ENCODE results near the gene CDC42. TPM values are rescaled to one million over a fixed set of nuclear protein-coding genes. Genes with fewer than 3 reads are reported as not detected.

Gene CDC42
- total RNA-seq, 1 experiment from 2014 or later, result 171 TPM

- no peak for TF ChIP-seq ZNF425 (CRISPR knock-in tag; conservative IDR thresholded peaks at IDR 0.05)
- no peak for TF ChIP-seq PRRX2 (CRISPR knock-in tag; IDR thresholded peaks at IDR 0.05)
- no peak for TF ChIP-seq KAT7 (CRISPR knock-in tag; IDR thresholded peaks at IDR 0.05; ENCODE audit: borderline replicate concordance)
- TF ChIP-seq SMAD4 (CRISPR knock-in tag; IDR thresholded peaks at IDR 0.05), result no peak
- no peak for TF ChIP-seq GABPB1 (CRISPR knock-in tag; IDR thresholded peaks at IDR 0.05)
- no peak for TF ChIP-seq ZNF396 (CRISPR knock-in tag; IDR thresholded peaks at IDR 0.05; ENCODE audit: borderline replicate concordance)
- no peak for TF ChIP-seq CREB1 (CRISPR knock-in tag; IDR thresholded peaks at IDR 0.05)
Measured at GRCh38 chr1:22018583-22019559, 33.6 kb upstream of the CDC42 start (continued).

- ATAC-seq, result no peak
- H3K4me3 Mint-ChIP-seq, result no peak overlapping the region
- no peaks in the 10 kb centered on the region for H3K9me3 Mint-ChIP-seq
- POLR2A ChIA-PET, result no interaction called here
- no peak overlapping the region for H3K27ac Mint-ChIP-seq
- CTCF ChIA-PET, result interaction anchor here (0.5 to 0.7 kb wide), 2 partner anchors 256 to 413 kb away, joined by 3 read pairs; no protein-coding TSS in a partner anchor
- H3K27me3 Mint-ChIP-seq (ENCODE audit: low read depth), result no peaks in the 10 kb centered on the region
- H3K36me3 Mint-ChIP-seq, result no peaks in the 10 kb centered on the region
- peaks cover 18% of the 10 kb centered on the region for H3K4me1 Mint-ChIP-seq
- TF ChIP-seq PRRX2 (CRISPR knock-in tag; IDR thresholded peaks at IDR 0.05) (no peak), EMX1 (CRISPR knock-in tag; IDR thresholded peaks at IDR 0.05) (no peak), ZNF512 (CRISPR knock-in tag; IDR thresholded peaks at IDR 0.05; ENCODE audit: borderline replicate concordance) (no peak), SP1 (CRISPR knock-in tag; conservative IDR thresholded peaks at IDR 0.05) (no peak), CDX4 (CRISPR knock-in tag; IDR thresholded peaks at IDR 0.05; ENCODE audit: borderline replicate concordance) (no peak), USF1 (CRISPR knock-in tag; IDR thresholded peaks at IDR 0.05) (no peak), ZNF396 (CRISPR knock-in tag; IDR thresholded peaks at IDR 0.05; ENCODE audit: borderline replicate concordance) (no peak), ZNF416 (CRISPR knock-in tag; IDR thresholded peaks at IDR 0.05) (no peak), TEAD1 (CRISPR knock-in tag; IDR thresholded peaks at IDR 0.05) (no peak), FOXJ3 (CRISPR knock-in tag; IDR thresholded peaks at IDR 0.05; ENCODE audit: borderline replicate concordance) (no peak), ESRRA (CRISPR knock-in tag; IDR thresholded peaks at IDR 0.05; ENCODE audit: borderline replicate concordance) (no peak), ZNF671 (CRISPR knock-in tag; IDR thresholded peaks at IDR 0.05) (no peak), IRF2 (CRISPR knock-in tag; IDR thresholded peaks at IDR 0.05; ENCODE audit: borderline replicate concordance, low read depth) (no peak), MYBL2 (CRISPR knock-in tag; IDR thresholded peaks at IDR 0.05) (no peak), JAZF1 (CRISPR knock-in tag; IDR thresholded peaks at IDR 0.05) (no peak), ZNF532 (CRISPR knock-in tag; IDR thresholded peaks at IDR 0.05; ENCODE audit: borderline replicate concordance) (no peak), MLX (CRISPR knock-in tag; IDR thresholded peaks at IDR 0.05) (no peak)
- no peak for DNase-seq (ENCODE audit: low spot score)
Measured at GRCh38 chr1:22021061-22021460, 31.4 kb upstream of the CDC42 start.
